ENCODE measurements around the gene TMEM150B.

- TF ChIP-seq, protein P1, sequence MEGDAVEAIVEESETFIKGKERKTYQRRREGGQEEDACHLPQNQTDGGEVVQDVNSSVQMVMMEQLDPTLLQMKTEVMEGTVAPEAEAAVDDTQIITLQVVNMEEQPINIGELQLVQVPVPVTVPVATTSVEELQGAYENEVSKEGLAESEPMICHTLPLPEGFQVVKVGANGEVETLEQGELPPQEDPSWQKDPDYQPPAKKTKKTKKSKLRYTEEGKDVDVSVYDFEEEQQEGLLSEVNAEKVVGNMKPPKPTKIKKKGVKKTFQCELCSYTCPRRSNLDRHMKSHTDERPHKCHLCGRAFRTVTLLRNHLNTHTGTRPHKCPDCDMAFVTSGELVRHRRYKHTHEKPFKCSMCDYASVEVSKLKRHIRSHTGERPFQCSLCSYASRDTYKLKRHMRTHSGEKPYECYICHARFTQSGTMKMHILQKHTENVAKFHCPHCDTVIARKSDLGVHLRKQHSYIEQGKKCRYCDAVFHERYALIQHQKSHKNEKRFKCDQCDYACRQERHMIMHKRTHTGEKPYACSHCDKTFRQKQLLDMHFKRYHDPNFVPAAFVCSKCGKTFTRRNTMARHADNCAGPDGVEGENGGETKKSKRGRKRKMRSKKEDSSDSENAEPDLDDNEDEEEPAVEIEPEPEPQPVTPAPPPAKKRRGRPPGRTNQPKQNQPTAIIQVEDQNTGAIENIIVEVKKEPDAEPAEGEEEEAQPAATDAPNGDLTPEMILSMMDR (IDR thresholded peaks at IDR 0.05), result no peak
- TF ChIP-seq EZH2 (IDR thresholded peaks at IDR 0.05; ENCODE audit: borderline replicate concordance, insufficient read depth, low read depth, low read length, poor library complexity, severe bottlenecking), result no peak
Observed at GRCh38 chr19:55277494-55277893, 47.6 kb downstream of the TMEM150B start.
